Measurements from ENCODE around the gene KIAA0232.
"Not testable (repeated sequence)": the region's sequence is repeated elsewhere in the genome, so short reads cannot be mapped to it uniquely, and the experiment has no call there.

The KIAA0232 gene

GRCh38 chr4:6803246-6803645 lies 20.7 kb downstream of the KIAA0232 start:
- no peak for DNase-seq

- no peak for DNase-seq
These were observed 21.7 kb downstream of the KIAA0232 start for GRCh38 chr4:6804082-6804752.

DNA sequence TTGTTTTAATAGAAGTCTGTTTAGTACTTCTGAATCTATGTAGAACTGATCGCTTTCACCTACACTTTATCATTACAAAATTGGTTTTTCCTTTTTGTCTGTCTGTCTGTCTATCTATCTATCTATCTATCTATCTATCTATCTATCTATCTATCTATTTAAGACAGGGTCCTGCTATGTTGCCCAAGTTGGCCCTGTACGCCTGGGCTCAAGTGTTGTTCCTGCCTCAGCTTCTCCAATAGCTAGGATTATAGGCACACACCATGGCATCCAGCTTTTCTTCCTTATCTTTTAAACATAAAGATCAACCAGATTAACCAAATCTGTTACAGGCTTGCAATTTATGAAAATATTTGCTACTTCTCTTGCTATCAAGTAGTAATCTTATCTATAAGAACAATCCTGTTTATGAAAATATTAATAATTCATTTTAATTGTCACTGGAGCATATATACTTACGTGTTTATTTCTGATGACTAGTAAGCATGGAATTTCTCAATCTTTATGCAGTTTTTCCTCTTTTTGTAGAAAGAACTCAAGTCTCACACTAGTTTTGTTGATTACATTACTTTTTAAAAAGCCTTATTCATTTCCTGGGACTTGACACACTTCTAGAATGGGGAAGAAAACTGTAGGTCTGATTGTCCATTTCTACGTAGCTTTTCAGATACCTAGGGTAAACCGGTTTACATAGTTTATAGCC lies 24.5 kb downstream of the KIAA0232 start:
- DNase-seq: no peak

GRCh38 chr4:6808259-6808658 lies 25.7 kb downstream of the KIAA0232 start:
- no peak for DNase-seq

GRCh38 chr4:6811165-6811564 lies 28.6 kb downstream of the KIAA0232 start:
- no peak for DNase-seq

GRCh38 chr4:6812766-6813165 lies 30.2 kb downstream of the KIAA0232 start:
- no peak for DNase-seq

DNA sequence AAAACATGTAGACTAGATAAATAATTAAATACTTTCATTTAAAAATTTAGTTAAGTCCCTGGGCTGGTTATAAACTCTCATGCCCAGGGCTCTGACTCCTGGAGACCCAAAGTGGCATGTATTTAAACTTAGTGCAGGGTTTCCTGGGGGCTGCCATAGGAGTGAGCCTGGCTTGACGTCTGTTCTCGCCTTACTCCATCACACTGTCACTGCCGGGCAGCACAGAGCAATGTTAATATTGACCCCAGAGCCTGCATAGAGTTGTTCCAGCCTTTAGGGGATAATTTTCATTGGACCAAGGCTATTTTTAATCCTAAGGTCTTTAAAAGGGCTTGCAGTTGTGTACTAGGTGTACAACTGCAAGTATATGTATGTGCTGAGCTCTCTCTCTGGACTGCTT lies 31.2 kb downstream of the KIAA0232 start:
- DNase-seq: no peak

DNA sequence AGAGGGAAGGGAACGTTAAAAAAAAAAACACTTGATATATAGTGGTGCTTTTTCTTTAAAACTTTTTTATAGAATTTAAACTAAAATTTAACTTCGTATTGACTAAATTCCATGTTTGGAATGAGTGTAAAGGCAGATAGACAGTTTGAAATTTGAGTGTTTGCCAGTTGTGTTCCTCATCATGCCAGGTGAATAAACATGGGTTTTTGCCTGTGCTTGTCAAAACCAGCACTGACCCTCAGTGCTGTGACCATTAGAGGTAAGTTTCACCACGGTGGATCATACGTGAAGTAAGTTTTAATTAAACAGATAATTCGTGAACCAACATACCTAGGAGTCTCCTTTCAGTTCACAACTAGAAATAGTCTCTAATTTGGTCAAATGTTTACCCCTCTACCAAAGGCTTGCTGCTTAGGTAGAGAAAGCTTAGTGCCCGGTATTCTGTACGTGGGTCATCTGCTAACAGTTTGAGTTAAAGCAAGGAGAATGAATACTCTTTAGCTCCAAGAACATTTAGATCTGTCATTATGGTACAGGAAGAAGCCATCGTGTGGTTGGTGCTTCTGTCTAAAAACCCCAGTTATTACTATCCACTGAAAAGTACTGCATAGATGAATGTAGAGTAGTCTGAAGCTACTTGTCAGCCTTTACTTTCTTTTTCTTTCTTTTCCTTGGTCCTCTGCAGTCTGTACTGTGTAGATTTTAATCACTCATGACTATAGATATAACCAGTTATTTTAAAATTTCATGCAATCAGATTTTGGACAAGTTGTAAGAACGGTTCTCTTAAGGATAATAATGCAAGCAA lies 32.7 kb downstream of the KIAA0232 start:
- no peak for DNase-seq

DNA sequence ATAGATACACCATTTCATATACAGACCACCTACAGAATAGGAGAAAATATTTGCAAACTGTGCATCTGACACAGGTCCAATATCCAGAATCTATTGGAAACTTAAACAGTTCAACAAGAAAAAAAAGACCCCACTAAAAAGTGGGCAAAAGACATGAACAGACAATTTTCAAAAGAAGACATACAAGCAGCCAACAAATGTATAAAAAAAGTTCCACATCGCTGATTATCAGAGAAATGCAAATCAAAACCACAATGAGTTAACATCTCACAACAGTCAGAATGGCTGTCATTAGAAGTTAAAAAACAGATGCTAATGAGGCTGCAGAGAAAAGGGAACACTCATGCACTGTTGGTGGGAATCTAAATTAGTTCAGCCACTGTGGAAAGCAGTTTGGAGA lies 36.8 kb downstream of the KIAA0232 start:
- no peak for DNase-seq

GRCh38 chr4:6820695-6821094 lies 38.2 kb downstream of the KIAA0232 start:
- DNase-seq: no peak

DNA sequence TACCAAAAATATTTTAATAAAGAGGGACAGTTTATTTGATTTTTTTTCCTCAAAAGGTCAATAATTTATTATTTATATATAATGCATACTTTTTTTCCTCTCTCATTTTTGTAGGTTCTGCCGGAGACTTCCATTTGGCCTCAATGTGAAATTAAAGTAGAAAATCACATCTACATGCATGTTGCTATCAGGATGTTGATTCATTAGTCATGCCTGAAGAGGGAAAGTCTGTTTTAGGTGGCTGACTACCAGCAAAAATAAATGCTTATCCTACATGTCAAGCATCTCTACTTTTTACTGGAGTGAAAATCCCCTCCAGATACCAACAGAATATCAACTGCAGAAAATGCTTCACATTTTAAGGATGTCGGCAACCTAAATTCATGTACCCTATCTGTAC lies 41.5 kb downstream of the KIAA0232 start:
- DNase-seq: no peak

GRCh38 chr4:6824772-6825402 lies 42.4 kb downstream of the KIAA0232 start:
- DNase-seq: no peak

GRCh38 chr4:6825403-6825802 lies 42.9 kb downstream of the KIAA0232 start:
- no peak for DNase-seq

DNA sequence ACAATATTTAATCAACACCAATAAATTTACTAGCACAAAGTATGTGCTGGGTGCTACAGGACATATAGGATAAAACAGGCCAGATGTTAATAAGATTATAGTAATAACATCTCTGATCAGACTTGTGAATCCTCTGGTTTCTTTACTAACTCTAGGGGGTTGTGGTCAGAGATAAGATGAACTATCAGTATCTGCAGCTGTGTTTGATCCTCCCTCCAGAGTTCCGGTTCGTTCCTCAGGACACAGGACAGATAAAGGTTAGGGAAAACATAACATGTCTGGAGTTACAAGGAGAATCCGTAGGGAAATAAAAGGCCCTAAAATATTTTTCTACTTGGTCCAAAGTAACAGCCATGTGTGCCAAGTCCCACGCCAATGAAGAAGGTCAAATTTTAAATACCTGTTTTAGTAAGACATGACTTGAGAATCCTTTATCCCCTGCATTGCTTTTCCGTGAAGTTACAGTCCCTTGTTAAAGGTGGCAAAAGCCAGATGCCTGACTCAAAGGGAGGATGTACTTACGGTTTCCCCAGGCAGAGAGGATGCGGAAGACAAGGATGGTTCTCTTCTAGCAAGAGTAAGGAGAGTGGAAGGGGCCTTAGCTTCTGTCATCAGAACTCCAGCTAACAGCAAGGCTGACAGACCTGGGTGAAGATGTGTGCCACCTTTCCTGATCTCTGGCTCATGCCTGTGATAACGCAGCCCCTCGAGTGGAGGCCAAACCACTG lies 44.4 kb downstream of the KIAA0232 start:
- DNase-seq: no peak

DNA sequence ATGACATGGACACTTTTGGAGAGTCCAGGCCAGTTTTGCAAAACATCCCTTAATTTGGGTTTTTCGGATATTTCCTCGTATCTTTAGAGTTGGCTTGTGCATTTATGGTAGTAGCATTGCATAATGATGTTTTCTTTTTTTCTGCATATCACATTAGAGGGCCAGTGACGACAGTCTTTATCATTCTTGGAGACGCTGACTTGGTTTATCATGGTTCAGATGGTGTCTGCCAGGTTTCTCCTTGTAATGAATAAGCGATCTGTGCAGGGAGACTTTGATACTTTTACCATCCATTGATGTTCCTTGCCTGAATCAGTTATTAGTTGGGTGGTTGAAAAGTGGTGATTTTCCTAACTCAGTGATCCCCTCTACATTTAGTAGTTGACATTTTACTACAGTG lies 46.6 kb downstream of the KIAA0232 start:
- DNase-seq: no peak

- DNase-seq: no peak
These were observed 52.3 kb downstream of the KIAA0232 start for GRCh38 chr4:6834867-6835266.

- DNase-seq: not testable (repeated sequence)
These were observed 53.1 kb downstream of the KIAA0232 start for GRCh38 chr4:6835616-6836015.

DNA sequence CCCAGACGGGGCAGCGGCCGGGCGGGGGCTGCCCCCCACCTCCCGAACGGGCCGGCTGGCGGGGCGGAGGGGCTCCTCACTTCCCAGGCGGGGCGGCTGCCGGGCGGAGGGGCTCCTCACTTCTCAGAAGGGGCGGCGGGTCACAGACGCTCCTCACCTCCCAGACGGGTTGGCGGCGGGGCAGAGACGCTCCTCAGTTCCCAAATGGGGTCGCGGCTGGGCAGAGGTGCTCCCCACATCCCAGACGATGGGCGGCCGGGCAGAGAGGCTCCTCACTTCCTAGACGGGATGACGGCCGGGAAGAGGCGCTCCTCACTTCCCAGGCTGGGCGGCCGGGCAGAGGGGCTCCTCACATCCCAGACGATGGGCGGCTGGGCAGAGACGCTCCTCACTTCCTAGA lies 54.6 kb downstream of the KIAA0232 start:
- DNase-seq: not testable (repeated sequence)

DNA sequence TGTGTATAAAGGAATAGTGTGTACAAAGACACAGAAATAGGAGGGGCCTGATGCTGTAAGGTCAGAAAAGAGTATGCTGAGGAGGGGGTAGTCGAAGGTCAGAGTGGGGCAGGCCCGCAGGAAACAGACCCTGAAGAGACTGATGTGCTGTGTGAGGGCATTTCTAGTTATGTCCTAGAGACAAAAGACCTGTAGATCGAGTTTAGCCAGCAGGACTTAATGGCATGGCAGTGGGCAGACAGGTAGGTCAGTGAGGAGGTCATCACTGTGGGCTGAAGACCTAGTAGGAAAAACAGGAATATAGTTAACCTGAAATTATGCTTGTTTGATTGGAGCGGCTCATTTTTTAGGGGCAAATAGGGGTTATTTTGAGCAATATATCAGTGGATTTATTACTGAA lies 57.1 kb downstream of the KIAA0232 start:
- DNase-seq: no peak

GRCh38 chr4:6840062-6840976 lies 57.8 kb downstream of the KIAA0232 start:
- DNase-seq: no peak
